Fibroblast of skin of right quadriceps (primary cell): ENCODE data around the gene RTEL1.
"Not testable (repeated sequence)": the region's sequence is repeated elsewhere in the genome, so short reads cannot be mapped to it uniquely, and the experiment has no call there.

Experiments
- DNase-seq: peaks from one replicate; pipeline ENCODE4 v3.0.0-alpha.2; 2013

Gene RTEL1

DNA sequence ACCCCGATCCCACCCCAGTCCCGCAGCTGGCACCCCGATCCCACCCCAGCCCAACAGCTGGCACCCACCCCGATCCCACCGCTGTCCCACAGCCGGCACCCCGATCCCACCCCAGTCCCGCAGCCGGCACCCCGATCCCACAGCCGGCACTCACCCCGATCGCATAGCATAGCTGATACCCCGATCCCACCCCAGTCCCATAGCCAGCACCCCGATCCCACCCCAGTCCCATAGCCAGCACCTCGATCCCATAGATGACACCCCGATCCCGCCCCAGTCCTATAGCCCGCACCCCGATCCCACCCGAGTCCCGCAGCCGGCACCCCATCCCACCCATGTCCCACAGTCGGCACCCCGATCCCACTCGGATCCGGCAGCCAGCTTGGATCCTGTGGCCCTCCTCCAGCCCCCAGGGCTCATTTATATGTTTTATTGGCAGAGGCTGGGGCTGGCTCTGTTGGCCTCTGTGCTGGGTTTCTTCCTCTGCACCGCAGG lies 30.3 kb upstream of the RTEL1 start:
- no peak for DNase-seq

DNA sequence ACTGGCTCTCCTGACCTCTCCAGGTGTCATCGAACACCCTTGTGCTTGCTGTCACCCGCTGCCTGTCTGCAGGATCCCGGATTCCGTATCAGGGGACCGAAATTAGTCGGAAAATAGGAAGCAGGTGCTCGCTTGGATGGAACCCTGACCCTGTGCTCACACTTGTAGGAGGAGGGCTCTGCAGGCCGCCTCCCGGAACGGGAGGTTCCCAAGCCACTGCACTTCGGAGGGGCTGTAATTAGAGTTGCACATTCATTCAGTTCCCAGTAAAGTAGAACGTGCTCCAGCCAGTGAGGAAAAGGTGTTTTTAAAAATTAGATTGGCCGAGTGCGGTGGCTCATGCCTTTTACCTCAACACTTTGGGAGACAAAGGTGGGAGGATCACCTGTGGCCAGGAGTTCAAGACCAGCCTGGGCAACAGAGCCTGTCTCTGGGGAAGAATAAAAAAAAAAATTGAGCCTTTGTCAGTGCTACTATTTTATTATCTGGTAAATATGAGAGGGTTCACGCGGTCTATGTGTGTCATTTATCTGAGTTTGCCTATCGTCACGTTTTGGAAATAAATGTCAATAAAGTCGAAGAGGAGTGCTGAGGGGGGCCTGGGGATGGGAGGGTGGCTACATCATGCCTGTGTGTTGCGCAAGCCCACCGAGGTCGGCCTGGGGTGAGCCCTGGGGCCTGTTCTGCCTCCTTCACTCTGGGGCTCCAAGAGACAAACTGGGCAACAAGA lies 29.7 kb upstream of the RTEL1 start:
- peak; percentile 68 for DNase-seq

DNA sequence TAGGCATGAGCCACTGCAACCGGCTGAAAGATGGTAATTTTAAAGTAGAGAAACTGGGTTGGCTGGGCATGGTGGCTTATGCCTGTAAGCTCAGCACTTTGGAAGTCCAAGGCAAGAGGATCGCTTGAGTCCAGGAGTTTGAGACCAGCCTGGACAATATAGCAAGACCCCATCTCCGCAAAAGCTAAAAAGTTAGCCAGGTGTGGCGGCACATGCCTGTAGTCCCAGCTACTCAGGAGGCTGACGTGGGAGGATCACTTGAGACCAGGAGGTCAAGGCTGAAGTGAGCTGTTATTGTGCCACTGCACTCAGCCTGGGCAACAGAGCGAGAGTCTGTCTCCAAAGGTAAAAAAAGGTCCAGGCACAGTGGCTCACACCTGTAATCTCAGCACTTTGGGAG lies 27.2 kb upstream of the RTEL1 start:
- not testable (repeated sequence) for DNase-seq

DNA sequence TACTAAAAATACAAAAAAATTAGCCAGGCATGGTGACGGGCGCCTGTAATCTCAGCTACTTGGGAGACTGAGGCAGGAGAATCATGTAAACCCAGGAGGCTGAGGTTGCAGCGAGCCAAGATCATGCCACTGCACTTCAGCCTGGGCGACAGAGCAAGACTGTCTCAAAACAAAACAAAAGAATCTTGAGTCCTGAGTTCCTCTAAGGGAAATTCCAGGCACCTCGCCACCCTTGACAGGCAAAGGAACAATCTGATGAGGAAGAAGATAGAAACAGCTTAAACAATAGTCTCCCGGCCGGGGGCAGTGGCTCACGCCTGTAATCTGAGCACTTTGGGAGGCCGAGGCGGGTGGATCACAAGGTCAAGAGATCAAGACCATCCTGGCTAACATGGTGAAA lies 26.7 kb upstream of the RTEL1 start:
- DNase-seq, result not testable (repeated sequence)

DNA sequence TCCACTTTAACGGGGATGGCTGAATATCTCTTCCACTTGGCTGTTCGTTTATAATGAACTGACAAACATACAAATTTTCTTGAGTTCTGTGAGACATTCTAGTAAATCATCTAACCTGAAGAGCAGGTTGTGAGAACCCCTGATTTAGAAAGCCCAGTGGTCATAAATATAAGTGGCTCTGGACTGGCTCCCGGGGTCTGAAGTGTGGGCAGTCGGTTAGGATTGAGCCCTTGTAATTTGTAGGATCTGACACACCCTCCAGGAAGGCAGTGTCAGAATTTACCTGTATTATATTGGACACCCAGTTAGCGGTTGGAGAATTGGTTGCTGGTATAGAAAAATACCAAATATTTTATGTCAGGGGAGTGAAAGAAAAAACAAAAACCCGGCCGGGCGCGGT lies 24.4 kb upstream of the RTEL1 start:
- no peak for DNase-seq

GRCh38 chr20:63635431-63636141 lies 22.5 kb upstream of the RTEL1 start:
- DNase-seq, result no peak

- DNase-seq, result no peak
These were observed 21.1 kb upstream of the RTEL1 start for GRCh38 chr20:63636752-63637628.

- DNase-seq, result no peak
These were observed 18.8 kb upstream of the RTEL1 start for GRCh38 chr20:63639093-63639975.

- DNase-seq, result no peak
These were observed 18.0 kb upstream of the RTEL1 start for GRCh38 chr20:63640086-63640485.

DNA sequence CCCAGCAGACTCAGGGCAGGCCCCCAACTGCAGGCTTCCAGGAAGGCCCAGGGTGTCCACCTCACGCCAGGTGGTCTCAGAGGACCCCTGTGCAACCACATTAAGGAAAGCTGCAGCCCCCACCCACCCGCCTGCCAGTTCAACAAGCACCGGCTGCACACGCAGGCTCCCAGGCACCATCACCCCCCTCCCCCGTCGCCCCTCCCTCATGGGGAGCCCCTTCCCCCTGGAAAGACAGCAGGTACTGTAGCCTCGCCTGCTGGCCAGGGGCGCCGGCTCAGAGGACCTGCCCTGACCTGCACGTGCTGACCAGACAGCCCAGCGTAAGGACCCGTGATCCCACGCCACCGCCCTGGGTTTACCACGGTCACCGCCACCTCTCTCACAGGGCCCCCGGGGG lies 17.4 kb upstream of the RTEL1 start:
- not testable (repeated sequence) for DNase-seq

GRCh38 chr20:63641146-63641791 lies 16.8 kb upstream of the RTEL1 start:
- no peak for DNase-seq

GRCh38 chr20:63641792-63642523 lies 16.2 kb upstream of the RTEL1 start:
- DNase-seq, result peak; percentile 68

DNA sequence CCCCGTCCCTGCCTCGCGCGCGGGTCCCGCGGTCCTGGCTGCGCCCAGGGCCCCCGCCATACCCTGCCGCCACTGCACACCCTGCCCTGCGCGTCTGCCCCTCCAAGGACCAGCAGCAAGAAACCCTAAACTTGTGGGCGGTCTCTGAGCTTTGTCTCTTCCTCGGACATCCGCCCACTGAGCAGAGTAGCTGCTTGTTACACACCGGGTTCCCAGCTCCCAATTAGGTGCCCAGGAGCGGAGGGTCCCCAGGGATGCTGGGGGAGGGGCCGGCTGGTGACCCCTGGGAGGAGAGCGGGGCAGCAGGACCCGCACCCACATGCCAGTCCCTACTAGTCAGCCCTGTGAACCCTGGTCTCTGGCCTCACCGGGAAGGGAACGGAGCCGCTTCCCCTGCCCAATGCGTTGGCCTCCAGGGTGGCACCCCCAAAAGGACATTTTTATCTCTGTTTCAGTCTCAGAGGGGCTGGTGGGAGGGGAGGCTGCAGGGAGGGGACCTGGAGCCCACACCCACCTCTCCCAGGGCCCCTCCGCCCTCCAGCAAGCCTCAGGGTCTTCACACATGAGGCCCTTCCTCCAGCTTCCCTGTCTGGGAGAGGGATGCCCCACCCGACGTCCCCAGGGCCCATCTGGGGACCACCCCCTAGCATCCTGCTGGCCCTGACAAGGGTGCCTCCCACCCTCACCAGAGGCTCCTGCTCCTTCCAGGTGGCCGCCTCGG lies 15.4 kb upstream of the RTEL1 start:
- DNase-seq, result no peak

DNA sequence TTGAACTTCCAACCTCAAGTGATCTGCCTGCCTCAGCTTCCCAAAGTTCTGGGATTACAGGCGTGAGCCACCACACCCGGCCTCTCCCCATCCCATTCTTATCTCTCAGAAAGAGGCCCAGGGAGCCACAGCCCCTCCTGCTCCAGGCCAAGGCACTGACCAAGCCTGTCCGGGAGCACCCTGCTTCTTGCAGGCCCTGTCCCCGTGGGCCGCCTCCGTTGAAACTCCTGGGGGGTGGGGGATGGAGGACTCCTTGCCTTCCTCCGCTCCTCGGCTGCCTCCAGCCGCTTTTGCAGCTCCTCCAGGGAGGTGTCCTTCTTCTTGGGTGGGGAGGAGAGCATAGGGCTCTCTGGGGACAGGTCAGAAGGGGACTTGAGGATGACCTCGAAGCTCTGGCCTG lies 14.6 kb upstream of the RTEL1 start:
- no peak for DNase-seq

GRCh38 chr20:63643946-63644345 lies 14.2 kb upstream of the RTEL1 start:
- DNase-seq, result no peak

GRCh38 chr20:63645218-63645617 lies 12.9 kb upstream of the RTEL1 start:
- no peak for DNase-seq

- DNase-seq, result no peak
These were observed 9.9 kb upstream of the RTEL1 start for GRCh38 chr20:63648190-63648589.

GRCh38 chr20:63648895-63649589 lies 9.1 kb upstream of the RTEL1 start:
- DNase-seq, result no peak

- DNase-seq, result not testable (repeated sequence)
These were observed 7.6 kb upstream of the RTEL1 start for GRCh38 chr20:63650486-63650885.

DNA sequence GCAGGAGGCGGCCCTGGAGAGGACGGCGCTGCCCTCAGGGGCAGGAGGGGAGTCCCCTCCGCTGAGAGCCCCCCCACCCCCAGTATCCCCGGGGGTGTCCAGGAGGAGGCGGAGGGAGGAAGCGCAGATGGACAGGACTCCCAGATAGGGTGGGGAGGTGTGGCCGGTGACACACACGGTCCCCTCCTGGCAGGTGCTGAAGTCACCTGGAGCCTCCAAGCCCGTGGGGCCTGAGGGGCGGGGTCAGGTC lies 6.2 kb upstream of the RTEL1 start:
- DNase-seq, result no peak
